ENCODE results near the gene MAMDC2. TPM values are rescaled to one million over a fixed set of nuclear protein-coding genes. Genes with fewer than 3 reads are reported as not detected.

MAMDC2 gene
- total and polyA plus RNA-seq, 4 donors, result 2.0 to 14.6 (median 6.2) TPM

GRCh38 chr9:70111641-70112236, 68.1 kb downstream of the MAMDC2 start:
- no peak overlapping the region for H3K4me3 ChIP-seq (ENCODE audit: low read length in 2 of 2)
- DNase-seq (no peak), ATAC-seq (ENCODE audit: low FRiP score) (no peak)
- H3K27ac ChIP-seq (ENCODE audit: low read depth in 1 of 2, low read length in 2 of 2), result no peak overlapping the region
- WGBS, 2 donors, result 89 to 93% methylated on average over 5 of the region's 5 CpGs
- no peaks in the 10 kb centered on the region for H3K4me1 ChIP-seq (ENCODE audit: control insufficient read depth in 1 of 2, insufficient read depth in 2 of 2, low read length in 2 of 2)
- H3K27me3 ChIP-seq (ENCODE audit: control insufficient read depth in 1 of 2, insufficient read depth in 2 of 2, low read length in 1 of 2), result no peaks in the 10 kb centered on the region
- no peaks in the 10 kb centered on the region for H3K36me3 ChIP-seq (ENCODE audit: control insufficient read depth in 1 of 2, insufficient read depth in 2 of 2, low read length in 1 of 2)
- no peaks in the 10 kb centered on the region for H3K9me3 ChIP-seq (ENCODE audit: control insufficient read depth, low read length)
- intact Hi-C loops (cut with DNase I), result loop anchor here (2.0 to 10.0 kb wide), 6 partner anchors 69 to 689 kb away; partner anchors contain the start of gene MAMDC2 (in 1 of the 2)

GRCh38 chr9:70112981-70113380, 69.3 kb downstream of the MAMDC2 start:
- 98 to 100% methylated on average over 2 of the region's 2 CpGs for WGBS, 2 donors
- intact Hi-C loops (cut with DNase I), result loop anchor here (5.0 to 10.0 kb wide), 4 partner anchors 71 to 691 kb away; partner anchors contain the start of gene MAMDC2 (in 1 of the 2)
- Histone ChIP-seq H3K27me3 (ENCODE audit: control insufficient read depth in 1 of 2, insufficient read depth in 2 of 2, low read length in 1 of 2) (no peaks in the 10 kb centered on the region), H3K36me3 (ENCODE audit: control insufficient read depth in 1 of 2, insufficient read depth in 2 of 2, low read length in 1 of 2) (no peaks in the 10 kb centered on the region), H3K27ac (ENCODE audit: low read depth in 1 of 2, low read length in 2 of 2) (no peak overlapping the region), H3K9me3 (ENCODE audit: control insufficient read depth, low read length) (no peaks in the 10 kb centered on the region), H3K4me3 (ENCODE audit: low read length in 2 of 2) (no peak overlapping the region), H3K4me1 (ENCODE audit: control insufficient read depth in 1 of 2, insufficient read depth in 2 of 2, low read length in 2 of 2) (no peaks in the 10 kb centered on the region)
- ATAC-seq (ENCODE audit: low FRiP score) (no peak), DNase-seq (no peak)

- intact Hi-C loops (cut with DNase I), result loop anchor here (5.0 to 10.0 kb wide), 4 partner anchors 71 to 691 kb away; partner anchors contain the start of gene MAMDC2 (in 1 of the 2)
- H3K4me3 ChIP-seq (ENCODE audit: low read length in 2 of 2), result no peak overlapping the region
- H3K36me3 ChIP-seq (ENCODE audit: control insufficient read depth in 1 of 2, insufficient read depth in 2 of 2, low read length in 1 of 2), result no peaks in the 10 kb centered on the region
- 81% methylated on average over 4 of the region's 4 CpGs for WGBS, 2 donors
- no peak overlapping the region for H3K27ac ChIP-seq (ENCODE audit: low read depth in 1 of 2, low read length in 2 of 2)
- H3K27me3 ChIP-seq (ENCODE audit: control insufficient read depth in 1 of 2, insufficient read depth in 2 of 2, low read length in 1 of 2), result no peaks in the 10 kb centered on the region
- peak; percentile 71 to 80 for DNase-seq
- no peaks in the 10 kb centered on the region for H3K4me1 ChIP-seq (ENCODE audit: control insufficient read depth in 1 of 2, insufficient read depth in 2 of 2, low read length in 2 of 2)
- H3K9me3 ChIP-seq (ENCODE audit: control insufficient read depth, low read length), result no peaks in the 10 kb centered on the region
- ATAC-seq (ENCODE audit: low FRiP score), result peak; percentile 72
Measured at GRCh38 chr9:70113403-70114022, 69.9 kb downstream of the MAMDC2 start.

- DNase-seq (no peak), ATAC-seq (ENCODE audit: low FRiP score) (no peak)
- no peak overlapping the region for H3K27ac ChIP-seq (ENCODE audit: low read depth in 1 of 2, low read length in 2 of 2)
- 95 to 96% methylated on average over 1 of the region's 1 CpG for WGBS, 2 donors
- intact Hi-C loops (cut with DNase I), result loop anchor here (5.0 to 10.0 kb wide), 4 partner anchors 73 to 693 kb away; partner anchors contain the start of gene MAMDC2 (in 1 of the 2)
- no peaks in the 10 kb centered on the region for H3K36me3 ChIP-seq (ENCODE audit: control insufficient read depth in 1 of 2, insufficient read depth in 2 of 2, low read length in 1 of 2)
- H3K4me1 ChIP-seq (ENCODE audit: control insufficient read depth in 1 of 2, insufficient read depth in 2 of 2, low read length in 2 of 2), result no peaks in the 10 kb centered on the region
- H3K27me3 ChIP-seq (ENCODE audit: control insufficient read depth in 1 of 2, insufficient read depth in 2 of 2, low read length in 1 of 2), result no peaks in the 10 kb centered on the region
- H3K4me3 ChIP-seq (ENCODE audit: low read length in 2 of 2), result no peak overlapping the region
- no peaks in the 10 kb centered on the region for H3K9me3 ChIP-seq (ENCODE audit: control insufficient read depth, low read length)
Measured at GRCh38 chr9:70114898-70115297, 71.2 kb downstream of the MAMDC2 start.

GRCh38 chr9:70117835-70118319, 74.2 kb downstream of the MAMDC2 start:
- intact Hi-C loops (cut with DNase I), result loop anchor here in 1 of 2 donors (10.0 kb wide), 1 partner anchor 693 kb away; no protein-coding TSS in a partner anchor
- Histone ChIP-seq H3K27ac (ENCODE audit: low read depth in 1 of 2, low read length in 2 of 2) (no peak overlapping the region), H3K9me3 (ENCODE audit: control insufficient read depth, low read length) (no peaks in the 10 kb centered on the region), H3K4me1 (ENCODE audit: control insufficient read depth in 1 of 2, insufficient read depth in 2 of 2, low read length in 2 of 2) (peaks cover 0 to 2% of the 10 kb centered on the region in 2 donors), H3K27me3 (ENCODE audit: control insufficient read depth in 1 of 2, insufficient read depth in 2 of 2, low read length in 1 of 2) (no peaks in the 10 kb centered on the region), H3K4me3 (ENCODE audit: low read length in 2 of 2) (no peak overlapping the region), H3K36me3 (ENCODE audit: control insufficient read depth in 1 of 2, insufficient read depth in 2 of 2, low read length in 1 of 2) (no peaks in the 10 kb centered on the region)
- DNase-seq (no peak), ATAC-seq (ENCODE audit: low FRiP score) (no peak)

GRCh38 chr9:70119786-70120185, 76.1 kb downstream of the MAMDC2 start:
- H3K27me3 ChIP-seq (ENCODE audit: control insufficient read depth in 1 of 2, insufficient read depth in 2 of 2, low read length in 1 of 2), result no peaks in the 10 kb centered on the region
- H3K36me3 ChIP-seq (ENCODE audit: control insufficient read depth in 1 of 2, insufficient read depth in 2 of 2, low read length in 1 of 2), result no peaks in the 10 kb centered on the region
- intact Hi-C loops (cut with DNase I), result loop anchor here (10.0 kb wide), 2 partner anchors 135 to 695 kb away; partner anchors contain the start of gene SMC5 (in 1 of the 2)
- ATAC-seq (ENCODE audit: low FRiP score) (no peak), DNase-seq (no peak)
- H3K9me3 ChIP-seq (ENCODE audit: control insufficient read depth, low read length), result no peaks in the 10 kb centered on the region
- 95 to 96% methylated on average over 2 of the region's 2 CpGs for WGBS, 2 donors
- H3K4me1 ChIP-seq (ENCODE audit: control insufficient read depth in 1 of 2, insufficient read depth in 2 of 2, low read length in 2 of 2), result peaks cover 0 to 2% of the 10 kb centered on the region in 2 donors
- no peak overlapping the region for H3K27ac ChIP-seq (ENCODE audit: low read depth in 1 of 2, low read length in 2 of 2)
- H3K4me3 ChIP-seq (ENCODE audit: low read length in 2 of 2), result no peak overlapping the region

GRCh38 chr9:70120834-70121510, 77.3 kb downstream of the MAMDC2 start:
- Histone ChIP-seq H3K27me3 (ENCODE audit: control insufficient read depth in 1 of 2, insufficient read depth in 2 of 2, low read length in 1 of 2) (no peaks in the 10 kb centered on the region), H3K27ac (ENCODE audit: low read depth in 1 of 2, low read length in 2 of 2) (no peak overlapping the region), H3K36me3 (ENCODE audit: control insufficient read depth in 1 of 2, insufficient read depth in 2 of 2, low read length in 1 of 2) (no peaks in the 10 kb centered on the region), H3K4me1 (ENCODE audit: control insufficient read depth in 1 of 2, insufficient read depth in 2 of 2, low read length in 2 of 2) (peaks cover 0 to 2% of the 10 kb centered on the region in 2 donors), H3K9me3 (ENCODE audit: control insufficient read depth, low read length) (no peaks in the 10 kb centered on the region), H3K4me3 (ENCODE audit: low read length in 2 of 2) (no peak overlapping the region)
- intact Hi-C loops (cut with DNase I), result loop anchor here in 1 of 2 donors (10.0 kb wide), 1 partner anchor 134 kb away; the partner anchor contains the start of gene SMC5
- WGBS, 2 donors, result 17 to 27% methylated on average over 5 of the region's 5 CpGs
- ATAC-seq (ENCODE audit: low FRiP score) (peak; percentile 79), DNase-seq (peak; percentile 86 to 90)

- peak overlapping the region in 1 of 2 donors; percentile 28 for H3K27ac ChIP-seq (ENCODE audit: low read depth in 1 of 2, low read length in 2 of 2)
- intact Hi-C loops (cut with DNase I), result loop anchor here in 1 of 2 donors (10.0 kb wide), 1 partner anchor 133 kb away; the partner anchor contains the start of gene SMC5
Measured at GRCh38 chr9:70121818-70122436, 78.3 kb downstream of the MAMDC2 start.

More at GRCh38 chr9:70121818-70122436, 78.3 kb downstream of the MAMDC2 start:
- H3K36me3 ChIP-seq (ENCODE audit: control insufficient read depth in 1 of 2, insufficient read depth in 2 of 2, low read length in 1 of 2), result no peaks in the 10 kb centered on the region
- no peak overlapping the region for H3K4me3 ChIP-seq (ENCODE audit: low read length in 2 of 2)
- H3K4me1 ChIP-seq (ENCODE audit: control insufficient read depth in 1 of 2, insufficient read depth in 2 of 2, low read length in 2 of 2), result peaks cover 0 to 2% of the 10 kb centered on the region in 2 donors
- H3K9me3 ChIP-seq (ENCODE audit: control insufficient read depth, low read length), result no peaks in the 10 kb centered on the region
- ATAC-seq (ENCODE audit: low FRiP score) (peak; percentile 71), DNase-seq (peak in 1 of 2 donors; percentile 46)
- no peaks in the 10 kb centered on the region for H3K27me3 ChIP-seq (ENCODE audit: control insufficient read depth in 1 of 2, insufficient read depth in 2 of 2, low read length in 1 of 2)
- WGBS, 2 donors, result 46 to 47% methylated on average over 2 of the region's 2 CpGs
